ACC112 (cell line): ENCODE measurements around the gene STX12.
"Not testable (repeated sequence)": the region's sequence is repeated elsewhere in the genome, so short reads cannot be mapped to it uniquely, and the experiment has no call there.

Source experiments
- H2AFZ ChIP-seq: fragments of 200-600 bp; sonication (generic); one replicate; pipeline ENCODE4 v1.6.0; 2017; ENCODE audit warnings: antibody characterized with exemption, low read length; ENCODE audit not compliant: unreplicated experiment
- H3K27ac ChIP-seq: fragments of 200-600 bp; sonication (generic); 2 replicates; pipeline ENCODE4 v1.5.1; 2014; ENCODE audit warnings: low read depth, mild to moderate bottlenecking, antibody characterized with exemption, low read length, moderate library complexity
- H3K27me3 ChIP-seq: fragments of 200-600 bp; sonication (generic); 2 replicates; pipeline ENCODE4 v1.6.1; 2014; ENCODE audit warnings: mild to moderate bottlenecking, antibody characterized with exemption, low read length, moderate library complexity, mixed read lengths; ENCODE audit not compliant: insufficient read depth
- H3K36me3 ChIP-seq: fragments of 200-600 bp; sonication (generic); 2 replicates; pipeline ENCODE4 v1.6.1; 2016; ENCODE audit warnings: mild to moderate bottlenecking, antibody characterized with exemption, low read length, moderate library complexity, mixed read lengths; ENCODE audit not compliant: insufficient read depth
- H3K4me1 ChIP-seq: fragments of 200-600 bp; sonication (generic); one replicate; pipeline ENCODE4 v1.6.1; 2016; ENCODE audit warnings: low read length, mixed read lengths; ENCODE audit not compliant: insufficient read depth, unreplicated experiment, control insufficient read depth
- H3K4me3 ChIP-seq: fragments of 200-600 bp; sonication (generic); 2 replicates; pipeline ENCODE4 v1.5.1; 2014; ENCODE audit warnings: mild to moderate bottlenecking, low read depth, low read length
- H3K79me2 ChIP-seq: fragments of 200-600 bp; sonication (generic); one replicate; pipeline ENCODE4 v1.6.0; 2016; ENCODE audit warnings: low read length; ENCODE audit not compliant: control insufficient read depth, unreplicated experiment, insufficient read depth

STX12 gene

DNA sequence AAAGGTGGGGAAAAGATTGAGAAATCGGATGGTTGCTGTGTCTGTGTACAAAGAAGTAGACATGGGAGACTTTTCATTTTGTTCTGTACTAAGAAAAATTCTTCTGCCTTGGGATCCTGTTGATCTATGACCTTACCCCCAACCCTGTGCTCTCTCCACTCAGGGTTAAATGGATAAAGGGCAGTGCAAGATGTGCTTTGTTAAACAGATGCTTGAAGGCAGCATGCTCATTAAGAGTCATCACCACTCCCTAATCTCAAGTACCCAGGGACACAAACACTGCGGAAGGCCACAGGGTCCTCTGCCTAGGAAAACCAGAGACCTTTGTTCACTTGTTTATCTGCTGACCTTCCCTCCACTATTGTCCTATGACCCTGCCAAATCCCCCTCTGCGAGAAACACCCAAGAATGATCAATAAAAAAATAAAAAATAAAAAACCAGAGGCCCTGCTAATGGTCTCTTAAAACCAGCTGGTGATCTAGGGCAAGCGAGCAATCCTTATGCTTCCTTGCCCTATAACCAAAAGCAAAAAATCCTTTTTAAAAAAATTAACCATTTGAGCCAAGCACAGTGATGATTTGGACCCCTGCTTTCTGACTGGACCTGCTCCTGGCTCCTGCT lies 56.4 kb downstream of the STX12 start:
- not testable (repeated sequence) for H3K27ac ChIP-seq, H3K27me3 ChIP-seq, H2AFZ ChIP-seq
- Histone ChIP-seq H3K4me1 (peaks cover 17% of the 10 kb centered on the region), H3K79me2 (peaks cover 38% of the 10 kb centered on the region), H3K4me3 (peak overlapping the region; percentile 85; the same call in 1 of the 2 replicates), H3K36me3 (peaks cover 13% of the 10 kb centered on the region)

DNA sequence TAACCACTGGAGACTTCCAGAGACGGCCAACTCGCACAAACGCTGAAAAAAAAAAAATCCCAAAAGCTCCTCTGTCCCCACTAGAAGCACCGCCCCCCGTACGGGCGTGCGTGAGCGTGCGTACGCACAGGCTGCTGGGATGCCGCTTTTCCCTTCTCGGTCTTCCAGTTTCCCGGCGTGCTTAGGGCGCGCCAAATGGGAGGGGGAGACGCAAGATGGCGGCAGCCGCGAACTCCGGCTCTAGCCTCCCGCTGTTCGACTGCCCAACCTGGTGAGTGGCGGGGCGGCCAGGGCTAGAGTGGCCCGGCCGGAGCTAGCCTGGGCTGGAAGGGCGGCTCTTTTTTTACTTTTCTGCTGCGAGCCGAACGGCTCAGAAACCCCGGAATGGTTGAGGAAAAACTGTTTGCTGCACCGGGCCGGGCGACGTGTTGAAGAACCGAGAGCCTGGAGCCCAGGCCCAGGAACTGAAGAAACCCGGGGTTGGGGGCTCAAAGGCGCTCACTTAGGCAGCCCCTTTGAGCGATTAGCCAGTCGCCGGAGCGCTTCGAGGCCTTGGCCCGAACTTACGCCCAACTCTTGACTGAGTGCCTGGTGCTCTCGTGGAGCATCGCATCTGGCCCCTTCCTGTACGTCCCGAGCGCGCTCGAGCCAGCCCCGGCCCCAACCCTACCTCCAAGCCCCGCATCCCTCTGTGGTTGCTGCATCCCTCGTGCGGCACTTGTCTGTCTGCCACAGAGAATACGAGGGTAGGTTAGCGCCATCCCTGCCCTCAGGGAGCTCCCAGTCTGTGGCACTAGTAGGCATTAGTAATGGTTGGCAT lies 57.8 kb downstream of the STX12 start, which contains the start of gene PPP1R8:
TSS of gene PPP1R8 (plus strand) at position 162 of the 820 bp plus-strand sequence. CDS start at position 216, 54 bp downstream.
- peak within 1 kb of the TSS; percentile 75 for H3K27ac ChIP-seq
- peaks cover 17% of the 10 kb centered on the region for H3K4me1 ChIP-seq
- no peaks in the 10 kb centered on the region for H3K27me3 ChIP-seq
- peaks cover 52% of the 10 kb centered on the region for H3K79me2 ChIP-seq
- peaks cover 13% of the 10 kb centered on the region for H3K36me3 ChIP-seq
- peak within 1 kb of the TSS; percentile 85 for H3K4me3 ChIP-seq
- H2AFZ ChIP-seq = peak within 1 kb of the TSS; percentile 73

DNA sequence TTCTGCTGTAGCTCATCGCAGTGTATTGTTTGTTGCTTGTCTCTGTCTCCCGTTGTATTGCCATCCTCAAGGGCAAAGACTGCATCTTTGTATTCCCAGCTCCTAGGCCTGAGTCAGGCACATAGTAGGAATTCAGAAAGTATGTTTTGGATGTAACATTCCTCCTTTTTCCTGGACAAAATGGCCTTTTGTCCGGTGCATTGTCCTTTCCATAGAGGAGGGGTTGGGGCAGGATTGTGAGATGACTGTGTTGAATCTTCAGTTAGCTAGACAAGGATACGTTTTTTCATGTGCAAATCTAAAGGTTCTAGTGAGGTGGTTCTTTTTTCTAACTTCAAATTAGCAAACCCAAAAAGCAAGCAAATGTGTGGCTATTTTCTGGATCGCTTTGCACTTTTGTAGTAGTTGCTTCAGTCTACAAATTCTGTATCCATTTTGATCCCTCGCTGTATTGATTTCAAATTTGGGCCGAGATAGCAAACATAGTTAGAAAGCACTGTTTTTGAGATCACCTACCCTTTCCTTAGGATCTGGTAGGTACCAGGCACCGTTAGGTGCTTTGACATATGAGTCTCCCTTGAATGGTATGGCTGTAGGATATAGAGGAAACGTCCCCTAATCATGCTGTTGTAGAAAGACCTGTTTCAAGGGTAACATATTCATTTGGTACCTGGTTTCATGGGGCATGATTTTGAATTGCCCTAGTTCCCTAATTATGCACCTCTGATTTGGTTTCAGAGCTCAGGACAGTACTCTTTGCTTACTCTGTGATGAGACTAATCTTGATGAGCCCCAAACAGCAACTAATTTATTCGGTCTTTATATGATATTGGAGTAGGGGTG lies 58.8 kb downstream of the STX12 start:
- Histone ChIP-seq H3K27me3 (no peaks in the 10 kb centered on the region), H3K36me3 (peaks cover 13% of the 10 kb centered on the region), H3K79me2 (peaks cover 59% of the 10 kb centered on the region), H3K4me3 (peak overlapping the region; percentile 85), H3K27ac (peak overlapping the region; percentile 75), H3K4me1 (peaks cover 17% of the 10 kb centered on the region), H2AFZ (no peak overlapping the region)

DNA sequence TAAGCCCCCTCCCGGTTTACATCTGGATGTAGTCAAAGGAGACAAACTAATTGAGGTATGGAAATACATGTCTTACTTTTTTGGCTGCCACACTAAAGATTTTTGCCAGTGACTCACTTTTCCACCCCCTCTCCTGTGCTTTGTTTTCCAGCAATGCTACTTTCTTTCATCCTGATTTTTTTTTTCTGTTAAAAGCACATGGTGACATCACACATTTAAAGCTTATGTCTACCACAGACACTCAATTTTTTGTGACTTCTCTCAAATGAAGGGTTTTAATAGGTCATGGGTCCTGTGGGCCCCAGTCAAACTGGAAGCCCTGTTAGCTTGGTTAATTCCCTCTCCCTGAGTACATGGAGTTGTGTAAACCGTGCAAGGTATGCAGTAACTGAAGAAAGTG lies 59.7 kb downstream of the STX12 start:
- Histone ChIP-seq H3K4me1 (peaks cover 17% of the 10 kb centered on the region), H2AFZ (no peak overlapping the region), H3K27me3 (no peaks in the 10 kb centered on the region), H3K27ac (peak overlapping the region; percentile 75), H3K4me3 (peak overlapping the region; percentile 85), H3K79me2 (peaks cover 67% of the 10 kb centered on the region), H3K36me3 (peaks cover 13% of the 10 kb centered on the region)

DNA sequence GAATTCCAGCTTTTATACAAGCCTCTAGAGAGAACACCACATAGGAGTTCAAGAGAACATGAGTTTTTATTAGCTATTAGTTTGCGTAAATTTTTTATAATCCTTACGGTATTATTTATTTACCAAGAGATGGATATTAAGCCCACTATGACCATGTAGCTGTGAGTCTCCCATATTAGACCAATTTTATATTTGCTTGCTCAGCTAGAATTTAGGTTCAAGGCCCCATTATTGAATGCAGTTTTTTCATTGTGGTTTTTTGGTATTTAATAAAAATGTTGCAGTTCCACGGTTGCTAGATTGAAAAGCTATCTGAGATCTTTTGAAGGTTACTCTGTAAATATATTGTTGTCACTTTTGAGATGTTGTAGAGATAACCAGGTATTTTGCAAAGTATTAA lies 60.5 kb downstream of the STX12 start:
- H3K79me2 ChIP-seq = peaks cover 67% of the 10 kb centered on the region
- peaks cover 17% of the 10 kb centered on the region for H3K4me1 ChIP-seq
- no peak overlapping the region for H2AFZ ChIP-seq
- H3K27me3 ChIP-seq = no peaks in the 10 kb centered on the region
- H3K4me3 ChIP-seq = no peak overlapping the region
- peaks cover 13% of the 10 kb centered on the region for H3K36me3 ChIP-seq
- H3K27ac ChIP-seq = peak overlapping the region; percentile 50; the same call in 1 of the 2 replicates

DNA sequence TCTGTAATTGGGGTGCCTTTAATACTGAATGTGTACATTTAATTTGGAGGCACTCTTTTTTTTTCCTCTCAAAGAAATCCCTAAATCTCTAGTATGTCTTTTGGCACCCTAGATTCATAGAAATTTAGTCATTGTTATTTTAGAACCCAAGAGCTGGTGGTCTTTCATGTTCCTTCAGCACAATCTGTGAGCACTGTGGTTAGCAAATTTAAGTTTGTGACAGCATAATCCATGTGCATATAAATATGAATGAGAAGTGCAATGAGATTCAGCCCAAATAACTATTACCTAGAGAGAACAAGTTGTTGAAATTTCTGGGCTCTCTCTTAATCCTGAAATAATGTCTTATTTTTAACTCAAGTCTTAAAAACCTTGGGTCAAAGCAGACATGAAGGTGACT lies 62.0 kb downstream of the STX12 start:
- Histone ChIP-seq H3K4me3 (no peak overlapping the region), H3K4me1 (peaks cover 17% of the 10 kb centered on the region), H3K27ac (no peak overlapping the region), H3K27me3 (no peaks in the 10 kb centered on the region), H2AFZ (no peak overlapping the region), H3K36me3 (peaks cover 26% of the 10 kb centered on the region), H3K79me2 (peaks cover 77% of the 10 kb centered on the region)

DNA sequence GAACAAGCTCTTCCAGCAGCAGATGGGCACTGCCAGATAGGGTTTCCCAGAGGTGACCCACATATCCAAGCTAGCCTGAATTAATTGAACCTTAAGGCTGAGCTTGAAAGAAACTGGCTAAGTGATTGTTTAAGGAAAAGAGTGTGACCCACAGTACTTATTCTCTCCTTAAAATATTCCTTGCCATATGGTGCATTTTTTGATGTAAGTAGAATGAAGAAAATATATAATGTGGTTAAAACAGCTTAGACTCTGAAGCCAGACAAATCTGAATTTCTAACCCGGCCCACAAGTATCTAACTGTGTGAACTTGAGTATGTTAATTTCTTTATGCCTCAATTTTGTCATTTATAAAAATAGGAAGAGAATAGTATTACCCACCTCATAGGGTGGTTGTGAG lies 62.5 kb downstream of the STX12 start:
- Histone ChIP-seq H3K27me3 (no peaks in the 10 kb centered on the region), H3K27ac (no peak overlapping the region), H3K79me2 (peaks cover 77% of the 10 kb centered on the region), H3K4me1 (peaks cover 17% of the 10 kb centered on the region), H3K36me3 (peaks cover 30% of the 10 kb centered on the region), H2AFZ (no peak overlapping the region), H3K4me3 (no peak overlapping the region)

DNA sequence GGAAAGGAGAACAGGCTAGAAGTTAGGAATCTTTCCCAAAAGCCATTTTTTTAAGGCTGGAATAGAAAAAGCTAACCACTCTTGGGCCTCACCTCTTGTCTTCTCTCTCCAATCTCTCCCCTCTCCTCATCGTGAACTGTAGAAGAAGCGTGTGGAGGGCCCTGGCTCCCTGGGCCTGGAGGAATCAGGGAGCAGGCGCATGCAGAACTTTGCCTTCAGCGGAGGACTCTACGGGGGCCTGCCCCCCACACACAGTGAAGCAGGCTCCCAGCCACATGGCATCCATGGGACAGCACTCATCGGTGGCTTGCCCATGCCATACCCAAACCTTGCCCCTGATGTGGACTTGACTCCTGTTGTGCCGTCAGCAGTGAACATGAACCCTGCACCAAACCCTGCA lies 76.9 kb downstream of the STX12 start:
- Histone ChIP-seq H3K27ac (no peak overlapping the region), H2AFZ (no peak overlapping the region), H3K4me3 (no peak overlapping the region), H3K36me3 (peaks cover 14% of the 10 kb centered on the region; the same call in 1 of the 2 replicates), H3K4me1 (no peaks in the 10 kb centered on the region), H3K27me3 (no peaks in the 10 kb centered on the region), H3K79me2 (no peaks in the 10 kb centered on the region)

DNA sequence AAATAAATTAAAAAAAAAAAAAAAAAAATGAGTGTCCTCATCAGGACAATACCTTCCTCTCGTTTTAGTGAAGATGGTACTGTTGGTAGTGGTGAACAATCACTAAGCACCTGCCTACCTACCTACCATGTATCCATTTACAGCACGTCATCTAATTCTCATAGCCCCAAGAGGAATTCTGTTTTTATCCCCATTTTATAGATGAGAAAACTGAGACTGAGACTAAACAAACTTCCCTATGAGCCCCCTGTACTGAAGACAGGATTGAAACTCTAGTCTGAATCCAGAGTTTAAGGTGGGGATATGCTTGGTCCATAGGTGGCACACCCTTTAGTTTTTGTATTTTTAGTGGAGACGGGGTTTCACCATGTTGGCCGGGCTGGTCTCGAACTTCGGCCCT lies 82.1 kb downstream of the STX12 start:
- Histone ChIP-seq H3K79me2 (no peaks in the 10 kb centered on the region), H3K27ac (no peak overlapping the region), H2AFZ (no peak overlapping the region), H3K36me3 (peaks cover 6% of the 10 kb centered on the region; the same call in 1 of the 2 replicates), H3K4me1 (peaks cover 5% of the 10 kb centered on the region), H3K4me3 (no peak overlapping the region), H3K27me3 (no peaks in the 10 kb centered on the region)

DNA sequence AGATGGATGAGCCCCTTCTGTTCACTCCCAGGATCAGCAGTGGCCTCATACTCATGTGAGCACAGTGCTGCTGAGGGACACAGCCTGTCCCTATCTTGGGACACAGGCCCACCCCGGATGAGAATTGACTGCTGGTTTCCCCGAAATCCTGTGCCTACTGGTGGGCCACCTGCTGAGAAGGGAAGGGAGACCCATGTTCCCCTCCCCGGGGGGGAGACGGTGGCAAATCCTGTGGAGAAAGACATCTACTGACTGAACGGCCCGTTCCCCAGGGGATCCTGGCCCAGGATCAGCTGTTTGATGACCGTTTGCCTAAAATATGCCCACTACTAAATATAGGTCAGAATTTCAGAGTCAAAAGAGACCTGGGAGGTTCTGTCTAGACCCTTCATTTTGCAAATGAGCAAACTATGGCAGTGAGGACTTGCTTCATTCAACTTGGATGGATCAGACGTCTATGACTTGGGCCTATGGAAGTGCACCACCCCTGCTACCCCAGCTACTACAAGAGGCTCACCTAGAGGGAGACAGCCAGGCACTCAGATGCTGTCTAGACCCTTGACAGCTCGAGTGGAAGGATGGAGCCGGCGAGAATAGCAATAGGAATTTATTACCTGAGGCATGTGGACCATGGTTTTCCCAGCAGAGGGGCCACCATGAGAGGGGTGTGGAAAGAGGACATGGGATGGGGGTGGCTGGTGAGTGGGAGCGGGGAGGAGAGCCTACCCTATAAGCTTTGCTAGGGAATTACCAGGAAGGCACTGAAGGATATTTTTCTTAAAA lies 83.7 kb downstream of the STX12 start:
- 0 out of 2 replicates have a peak, but pooled peaks cover under 1% of the 10 kb centered on the region for H3K36me3 ChIP-seq
- no peak overlapping the region for H3K4me3 ChIP-seq
- no peak overlapping the region for H3K27ac ChIP-seq
- no peak overlapping the region for H2AFZ ChIP-seq
- H3K79me2 ChIP-seq = no peaks in the 10 kb centered on the region
- no peaks in the 10 kb centered on the region for H3K27me3 ChIP-seq
- peaks cover 5% of the 10 kb centered on the region for H3K4me1 ChIP-seq
